ENCODE results near the gene C1RL. TPM values are rescaled to one million over a fixed set of nuclear protein-coding genes. Genes with fewer than 3 reads are reported as not detected.

C1RL gene
- total and polyA plus RNA-seq, 9 donors: 48.4 to 160 (median 98.9) TPM

DNA sequence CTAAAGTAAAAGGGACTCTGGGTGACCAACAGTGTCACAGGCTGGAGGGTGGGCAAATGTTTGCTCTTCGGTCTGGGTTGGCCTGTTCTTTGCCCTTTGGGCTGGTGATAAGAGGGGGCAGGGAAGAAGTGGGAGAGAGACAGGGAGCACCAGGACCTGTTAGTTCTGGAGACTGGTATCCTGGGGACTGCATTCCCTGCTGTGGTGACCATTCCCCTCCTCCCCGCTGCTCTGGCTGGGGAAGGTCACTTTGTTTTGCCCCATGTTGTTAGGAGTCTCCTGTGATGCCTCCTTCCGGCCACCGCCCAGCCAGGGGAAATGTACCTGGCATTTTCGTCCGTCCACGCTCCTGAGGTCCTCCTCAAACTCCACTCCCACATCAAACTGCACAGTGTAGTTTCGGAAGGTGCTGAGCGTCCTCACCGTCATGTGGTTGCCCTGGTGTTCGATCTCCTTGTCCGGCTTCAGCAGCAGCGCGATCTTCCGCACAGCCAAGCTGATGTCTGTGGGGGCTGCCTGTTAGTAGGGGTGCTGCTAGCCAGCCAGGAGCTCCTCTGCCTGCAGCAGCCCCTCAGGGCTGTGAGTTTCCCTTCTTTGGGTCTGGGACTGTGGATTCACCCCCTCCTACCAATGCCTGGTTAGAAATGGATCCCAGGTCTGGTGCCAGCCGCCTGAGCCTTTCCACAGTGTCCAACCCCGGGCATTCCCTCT is 19.1 kb upstream of the C1RL start:
- Histone ChIP-seq H3K4me1 (ENCODE audit: insufficient read depth) (peaks cover 13% of the 10 kb centered on the region), H3K27ac (peak overlapping the region in 1 of 2 donors; percentile 9), H3K4me3 (no peak overlapping the region), H3K27me3 (no peaks in the 10 kb centered on the region), H3K9me3 (no peaks in the 10 kb centered on the region), H3K36me3 (no peaks in the 10 kb centered on the region)
- WGBS, 3 donors: 84 to 87% (median 87%) methylated on average over 17 of the region's 17 CpGs
- TF ChIP-seq EP300 (IDR thresholded peaks at IDR 0.05) (no peak), POLR2A (IDR thresholded peaks at IDR 0.05) (no peak)
- TF ChIP-seq, protein P1, sequence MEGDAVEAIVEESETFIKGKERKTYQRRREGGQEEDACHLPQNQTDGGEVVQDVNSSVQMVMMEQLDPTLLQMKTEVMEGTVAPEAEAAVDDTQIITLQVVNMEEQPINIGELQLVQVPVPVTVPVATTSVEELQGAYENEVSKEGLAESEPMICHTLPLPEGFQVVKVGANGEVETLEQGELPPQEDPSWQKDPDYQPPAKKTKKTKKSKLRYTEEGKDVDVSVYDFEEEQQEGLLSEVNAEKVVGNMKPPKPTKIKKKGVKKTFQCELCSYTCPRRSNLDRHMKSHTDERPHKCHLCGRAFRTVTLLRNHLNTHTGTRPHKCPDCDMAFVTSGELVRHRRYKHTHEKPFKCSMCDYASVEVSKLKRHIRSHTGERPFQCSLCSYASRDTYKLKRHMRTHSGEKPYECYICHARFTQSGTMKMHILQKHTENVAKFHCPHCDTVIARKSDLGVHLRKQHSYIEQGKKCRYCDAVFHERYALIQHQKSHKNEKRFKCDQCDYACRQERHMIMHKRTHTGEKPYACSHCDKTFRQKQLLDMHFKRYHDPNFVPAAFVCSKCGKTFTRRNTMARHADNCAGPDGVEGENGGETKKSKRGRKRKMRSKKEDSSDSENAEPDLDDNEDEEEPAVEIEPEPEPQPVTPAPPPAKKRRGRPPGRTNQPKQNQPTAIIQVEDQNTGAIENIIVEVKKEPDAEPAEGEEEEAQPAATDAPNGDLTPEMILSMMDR (IDR thresholded peaks at IDR 0.05): no peak
- peak in 1 of 5 donors; percentile 38 for DNase-seq
- intact Hi-C loops (cut with DNase I): no loop called here

DNA sequence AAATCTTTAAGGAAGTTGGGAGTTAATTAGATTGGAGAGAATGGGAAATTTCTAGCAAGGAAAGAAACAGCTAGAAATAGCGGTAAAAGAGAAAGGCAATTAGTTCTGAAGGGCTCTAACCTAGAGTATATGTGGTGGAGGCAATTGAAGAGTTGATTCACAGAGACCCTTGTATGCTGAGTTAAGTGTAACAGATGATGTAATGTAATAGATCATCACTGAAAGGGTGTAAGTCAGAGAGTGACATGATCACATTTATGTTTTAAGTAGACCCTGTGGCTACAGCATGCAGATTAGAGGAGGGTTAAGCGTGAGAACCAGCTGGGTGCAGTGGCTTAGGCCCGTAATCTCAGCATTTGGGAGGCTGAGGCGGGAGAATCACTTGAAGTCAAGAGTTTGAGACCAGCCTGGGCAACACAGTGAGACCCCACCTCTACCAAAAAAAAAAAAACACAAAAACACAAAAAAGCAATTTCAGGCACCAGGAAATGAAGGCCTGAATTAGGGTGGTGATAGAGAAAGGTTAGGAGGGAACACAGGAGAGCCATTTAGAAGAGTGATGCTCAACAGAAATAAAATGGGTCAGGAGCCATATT is 16.7 kb upstream of the C1RL start:
- Histone ChIP-seq H3K27me3 (no peaks in the 10 kb centered on the region), H3K36me3 (no peaks in the 10 kb centered on the region), H3K4me1 (ENCODE audit: insufficient read depth) (peaks cover 25% of the 10 kb centered on the region), H3K27ac (no peak overlapping the region), H3K4me3 (no peak overlapping the region), H3K9me3 (no peaks in the 10 kb centered on the region)
- 75 to 97% (median 89%) methylated on average over 4 of the region's 4 CpGs for WGBS, 3 donors
- DNase-seq: peak in 1 of 5 donors; percentile 3
- no peak for TF ChIP-seq EP300 (IDR thresholded peaks at IDR 0.05)
- no peak for TF ChIP-seq POLR2A (IDR thresholded peaks at IDR 0.05)
- TF ChIP-seq, protein P1 (IDR thresholded peaks at IDR 0.05): no peak
- intact Hi-C loops (cut with DNase I): no loop called here

DNA sequence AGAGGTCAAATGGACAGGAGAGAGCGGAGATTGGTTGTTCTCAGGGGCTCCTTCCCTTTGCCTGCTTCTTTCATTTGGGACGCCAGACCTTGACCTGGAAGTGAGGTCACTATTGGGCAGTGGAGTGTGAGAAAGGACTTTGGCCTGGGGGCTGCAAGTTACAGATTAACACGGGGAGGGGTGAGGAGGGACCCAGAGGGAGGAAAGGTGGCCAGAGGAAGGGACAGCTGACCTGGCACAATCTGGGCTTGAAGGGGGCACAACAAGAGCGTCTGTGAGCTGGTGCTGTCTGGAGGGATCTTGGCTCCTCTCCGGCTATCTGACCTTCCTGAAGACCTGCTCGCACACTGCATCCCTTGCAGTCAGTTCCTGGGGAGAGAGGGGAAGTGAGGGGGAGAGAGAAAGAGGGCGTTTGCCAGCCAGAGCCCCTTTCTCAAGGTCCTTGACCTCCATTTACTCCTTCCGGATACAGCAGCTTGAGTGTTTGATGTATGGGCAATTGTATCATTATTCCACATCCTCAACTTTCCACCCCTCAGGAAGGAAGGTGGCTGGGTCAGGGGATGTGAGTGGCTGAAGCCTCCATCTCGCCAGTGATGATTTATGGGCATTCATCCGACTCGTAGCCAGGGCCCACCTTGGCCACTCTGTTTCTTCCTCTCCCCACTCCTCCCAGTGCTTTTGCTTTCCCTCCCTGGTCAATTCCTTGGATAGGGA is 14.9 kb upstream of the C1RL start:
- TF ChIP-seq EP300 (IDR thresholded peaks at IDR 0.05) (no peak), POLR2A (IDR thresholded peaks at IDR 0.05) (no peak)
- TF ChIP-seq, protein P1 (IDR thresholded peaks at IDR 0.05): no peak
- 70 to 72% (median 71%) methylated on average over 11 of the region's 11 CpGs for WGBS, 3 donors
- Histone ChIP-seq H3K27me3 (no peaks in the 10 kb centered on the region), H3K9me3 (no peaks in the 10 kb centered on the region), H3K27ac (peak overlapping the region in 1 of 2 donors; percentile 54), H3K36me3 (no peaks in the 10 kb centered on the region), H3K4me3 (no peak overlapping the region), H3K4me1 (ENCODE audit: insufficient read depth) (peaks cover 18% of the 10 kb centered on the region)
- DNase-seq: peak in 1 of 5 donors; percentile 35
- intact Hi-C loops (cut with DNase I): no loop called here

DNA sequence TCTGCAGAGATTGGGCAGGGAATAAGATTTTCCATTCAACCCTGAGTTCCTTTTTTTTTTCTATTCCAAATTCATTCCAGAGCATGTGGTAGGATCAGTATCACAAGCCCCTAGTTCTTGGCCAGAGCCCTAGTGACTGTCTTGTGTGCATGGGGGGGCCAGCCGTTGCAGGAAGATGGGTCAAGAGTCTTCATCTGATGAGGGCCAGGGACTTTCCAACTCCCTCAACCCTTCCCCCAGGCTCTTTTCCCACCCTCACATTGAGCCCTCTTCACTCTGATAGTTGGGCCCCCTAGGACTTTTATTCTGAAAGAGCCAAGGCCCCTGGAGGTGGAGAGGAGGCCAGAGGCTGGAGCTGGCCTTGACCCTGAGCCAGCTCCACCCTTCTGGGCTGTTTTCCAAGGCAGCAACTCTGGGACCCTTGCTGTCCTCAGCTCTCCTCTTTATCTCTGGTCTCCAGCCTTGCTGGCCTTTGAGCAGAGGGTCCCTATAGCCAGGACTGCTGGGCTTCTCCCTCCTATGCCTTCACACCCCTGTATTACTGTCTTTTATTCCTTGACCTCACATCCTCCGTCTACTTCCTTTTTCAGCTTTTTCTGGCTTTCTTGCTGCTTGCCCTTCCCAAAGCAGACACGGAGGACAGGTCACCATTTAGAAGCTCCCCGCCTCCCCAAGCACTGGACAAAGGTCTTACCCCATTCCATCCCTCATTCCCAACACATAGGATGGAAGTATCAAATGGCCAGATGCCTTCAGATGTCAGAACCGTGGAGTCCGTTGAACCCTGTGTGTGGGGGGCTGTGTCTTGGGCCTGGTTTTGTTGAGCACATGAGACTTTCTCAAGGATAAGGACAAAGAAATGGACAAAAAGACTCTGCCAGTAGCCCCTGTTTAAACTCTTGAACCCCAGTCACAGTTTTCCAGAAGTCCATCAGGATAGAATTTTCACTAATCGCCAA is 14.1 kb upstream of the C1RL start:
- intact Hi-C loops (cut with DNase I): no loop called here
- TF ChIP-seq, protein P1 (IDR thresholded peaks at IDR 0.05): no peak
- TF ChIP-seq EP300 (IDR thresholded peaks at IDR 0.05) (no peak), POLR2A (IDR thresholded peaks at IDR 0.05) (no peak)
- 51 to 58% (median 56%) methylated on average over 7 of the region's 7 CpGs for WGBS, 3 donors

More for the DNA sequence above, 14.1 kb upstream of the C1RL start:
- no peak overlapping the region for H3K4me3 ChIP-seq
- peaks cover 18% of the 10 kb centered on the region for H3K4me1 ChIP-seq (ENCODE audit: insufficient read depth)
- DNase-seq: peak; percentile 53 to 75 (median 61)
- H3K36me3 ChIP-seq: no peaks in the 10 kb centered on the region
- no peaks in the 10 kb centered on the region for H3K27me3 ChIP-seq
- H3K27ac ChIP-seq: peak overlapping the region; percentile 12 to 54
- no peaks in the 10 kb centered on the region for H3K9me3 ChIP-seq

Data from ovary (tissue), 9 donors.